IgD-negative memory B cell (primary cell): ENCODE results near the gene KANK3. TPM values are rescaled to one million over a fixed set of nuclear protein-coding genes. Genes with fewer than 3 reads are reported as not detected.
"Not testable (repeated sequence)": the region's sequence is repeated elsewhere in the genome, so short reads cannot be mapped to it uniquely, and the experiment has no call there.

Experiments
- H3K27ac Mint-ChIP-seq, 3 donors: one replicate each; pipeline ENCODE4 v1.8.0; 2020 to 2022; ENCODE audit warnings: mild to moderate bottlenecking in 3 of 3, mixed read lengths in 3 of 3, moderate library complexity in 1 of 3
- H3K27me3 Mint-ChIP-seq: one replicate; pipeline ENCODE4 v1.8.0; 2021; ENCODE audit warnings: mixed read lengths
- H3K36me3 Mint-ChIP-seq: one replicate; pipeline ENCODE4 v1.8.0; 2020; ENCODE audit warnings: mild to moderate bottlenecking, mixed read lengths
- H3K4me1 Mint-ChIP-seq, 3 donors: one replicate each; pipeline ENCODE4 v1.8.0; 2020 to 2022; ENCODE audit warnings: mixed read lengths in 3 of 3, mild to moderate bottlenecking in 1 of 3
- H3K4me3 Mint-ChIP-seq, 4 donors: one replicate each; pipeline ENCODE4 v1.8.0; 2020 to 2022; ENCODE audit warnings: mild to moderate bottlenecking in 4 of 4, mixed read lengths in 4 of 4, moderate library complexity in 3 of 4
- H3K9me3 Mint-ChIP-seq, 3 donors: one replicate each; pipeline ENCODE4 v1.8.0; 2020 to 2021; ENCODE audit warnings: mixed read lengths in 3 of 3, mild to moderate bottlenecking in 1 of 3
- polyA plus RNA-seq: library from polyadenylated mRNA; unstranded; fragments of 300-500 nt; fragmentation: Illumina TruSeq; gene quantifications from one replicate; pipeline ENCODE4 v1.2.3, GENCODE V29; 2021

KANK3 gene
- polyA plus RNA-seq, result not detected

DNA sequence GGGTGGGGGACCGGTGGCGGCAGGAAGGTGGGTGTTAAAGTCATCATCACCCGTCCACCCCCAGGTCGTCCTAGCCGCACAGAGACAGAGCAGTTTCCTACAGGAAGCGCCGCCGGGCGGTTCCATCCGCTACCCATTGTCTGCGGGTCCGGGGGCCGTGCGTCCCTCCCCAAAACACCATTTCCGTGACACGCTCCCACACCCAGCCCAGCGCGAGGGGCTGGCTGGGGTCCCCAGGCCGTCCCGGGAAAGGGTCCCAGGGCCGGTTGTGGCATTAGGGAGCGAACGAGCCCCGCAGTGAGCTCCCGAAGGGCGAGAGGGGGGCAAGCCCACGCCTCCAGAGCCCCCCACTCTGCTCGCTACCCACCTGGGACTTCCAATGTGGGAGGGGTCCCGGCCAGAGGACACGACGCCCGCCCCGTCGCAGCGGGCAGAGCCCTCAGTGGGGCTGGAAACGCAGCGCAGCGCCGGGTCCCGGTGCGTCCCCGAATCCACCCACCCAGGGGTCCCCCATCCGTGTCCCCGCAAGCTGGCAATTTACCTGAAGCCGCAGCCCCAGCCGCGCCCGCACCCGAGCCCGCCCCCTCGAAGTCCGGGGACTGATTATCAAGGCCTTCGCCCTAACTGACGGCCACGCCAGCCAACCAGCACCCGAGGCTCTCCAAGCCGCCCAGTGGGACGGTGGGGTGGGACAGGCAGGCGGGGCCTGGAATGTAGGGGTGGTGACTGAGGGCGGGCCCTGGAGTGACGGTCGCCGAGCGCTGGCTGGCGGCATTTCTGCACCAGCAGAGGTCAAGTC lies at the start of gene KANK3:
Gene KANK3 (minus strand): TSS at position 579 of the 799 bp plus-strand sequence. CDS start 5,434 bp downstream, outside the sequence.
- Mint-ChIP-seq H3K36me3 (peaks cover 5% of the 10 kb centered on the region), H3K4me1 (peaks cover 0 to 5% (median 0%) of the 10 kb centered on the region in 3 donors), H3K27ac (peak within 1 kb of the TSS in 2 of 3 donors; percentile 35 to 59), H3K9me3 (no peaks in the 10 kb centered on the region), H3K4me3 (peak within 1 kb of the TSS; percentile 68 to 93 (median 80)), H3K27me3 (peaks cover 36% of the 10 kb centered on the region)

DNA sequence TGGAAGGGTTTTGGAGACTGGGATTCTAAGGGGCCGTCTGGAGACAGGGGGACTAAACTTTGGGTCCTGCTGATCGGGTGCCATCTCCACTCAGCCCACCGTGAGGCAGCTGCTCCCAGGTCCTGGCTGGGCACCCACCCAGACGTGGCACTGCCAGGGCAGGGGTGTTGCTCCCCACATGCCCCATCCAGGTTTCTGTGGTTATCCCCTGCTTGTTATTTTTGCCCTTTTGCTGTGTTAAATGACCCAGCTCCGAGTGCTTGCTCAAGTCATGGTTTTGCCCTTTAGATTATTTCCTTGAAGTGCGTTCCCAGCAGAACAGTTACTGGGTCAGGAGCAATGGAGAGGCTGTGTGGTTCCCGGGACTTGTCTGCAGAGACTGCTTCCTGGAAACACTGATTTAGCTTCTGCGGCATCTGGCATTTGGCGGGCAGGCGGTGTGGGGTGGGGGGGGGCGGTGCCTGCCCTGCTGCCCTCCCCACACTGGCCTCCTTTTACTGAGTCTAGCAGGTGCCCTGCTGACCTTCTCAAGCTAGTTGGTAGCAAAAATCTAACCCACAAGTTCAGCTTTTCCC lies 49.0 kb upstream of the KANK3 start:
- H3K27me3 Mint-ChIP-seq, result no peaks in the 10 kb centered on the region
- H3K9me3 Mint-ChIP-seq, result peaks cover 0 to 2% (median 0%) of the 10 kb centered on the region in 3 donors
- H3K27ac Mint-ChIP-seq, result peak overlapping the region in 1 of 3 donors; percentile 33
- H3K36me3 Mint-ChIP-seq, result no peaks in the 10 kb centered on the region
- H3K4me3 Mint-ChIP-seq, result peak overlapping the region in 2 of 4 donors; percentile 60 to 82
- H3K4me1 Mint-ChIP-seq, result peaks cover 4 to 22% (median 21%) of the 10 kb centered on the region in 3 donors

- H3K4me3 Mint-ChIP-seq, result peak overlapping the region; percentile 75 to 98 (median 85)
- H3K9me3 Mint-ChIP-seq, result peaks cover 0 to 2% (median 0%) of the 10 kb centered on the region in 3 donors
- no peaks in the 10 kb centered on the region for H3K27me3 Mint-ChIP-seq
- peak overlapping the region in 2 of 3 donors; percentile 71 to 89 for H3K27ac Mint-ChIP-seq
- no peaks in the 10 kb centered on the region for H3K36me3 Mint-ChIP-seq
- H3K4me1 Mint-ChIP-seq, result peaks cover 4 to 17% (median 15%) of the 10 kb centered on the region in 3 donors
Measured at GRCh38 chr19:8391198-8392016, 48.3 kb upstream of the KANK3 start.

DNA sequence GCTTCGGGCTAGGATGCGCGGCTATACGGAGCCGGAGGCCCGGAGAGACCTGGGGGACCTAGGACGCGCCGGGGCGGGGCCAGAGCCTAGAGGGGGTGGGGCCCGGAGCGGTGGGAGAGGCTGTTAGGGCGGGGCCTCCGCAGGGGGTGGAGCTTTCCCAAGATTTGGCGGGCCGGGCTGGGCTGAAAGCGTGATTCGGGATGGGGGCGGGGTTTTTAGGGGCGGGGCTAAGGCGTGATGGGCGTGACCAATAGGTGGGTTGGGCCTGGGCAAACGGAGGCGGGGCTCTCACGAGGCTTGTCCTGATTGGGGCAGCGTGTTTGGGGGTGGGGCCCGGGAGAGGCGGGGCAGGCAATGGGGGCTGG lies 47.5 kb upstream of the KANK3 start:
- H3K36me3 Mint-ChIP-seq, result no peaks in the 10 kb centered on the region
- peak overlapping the region; percentile 75 to 98 (median 85) for H3K4me3 Mint-ChIP-seq
- H3K4me1 Mint-ChIP-seq, result peaks cover 4 to 12% (median 12%) of the 10 kb centered on the region in 3 donors
- peak overlapping the region; percentile 46 to 89 (median 71) for H3K27ac Mint-ChIP-seq
- no peaks in the 10 kb centered on the region for H3K9me3 Mint-ChIP-seq
- H3K27me3 Mint-ChIP-seq, result no peaks in the 10 kb centered on the region

DNA sequence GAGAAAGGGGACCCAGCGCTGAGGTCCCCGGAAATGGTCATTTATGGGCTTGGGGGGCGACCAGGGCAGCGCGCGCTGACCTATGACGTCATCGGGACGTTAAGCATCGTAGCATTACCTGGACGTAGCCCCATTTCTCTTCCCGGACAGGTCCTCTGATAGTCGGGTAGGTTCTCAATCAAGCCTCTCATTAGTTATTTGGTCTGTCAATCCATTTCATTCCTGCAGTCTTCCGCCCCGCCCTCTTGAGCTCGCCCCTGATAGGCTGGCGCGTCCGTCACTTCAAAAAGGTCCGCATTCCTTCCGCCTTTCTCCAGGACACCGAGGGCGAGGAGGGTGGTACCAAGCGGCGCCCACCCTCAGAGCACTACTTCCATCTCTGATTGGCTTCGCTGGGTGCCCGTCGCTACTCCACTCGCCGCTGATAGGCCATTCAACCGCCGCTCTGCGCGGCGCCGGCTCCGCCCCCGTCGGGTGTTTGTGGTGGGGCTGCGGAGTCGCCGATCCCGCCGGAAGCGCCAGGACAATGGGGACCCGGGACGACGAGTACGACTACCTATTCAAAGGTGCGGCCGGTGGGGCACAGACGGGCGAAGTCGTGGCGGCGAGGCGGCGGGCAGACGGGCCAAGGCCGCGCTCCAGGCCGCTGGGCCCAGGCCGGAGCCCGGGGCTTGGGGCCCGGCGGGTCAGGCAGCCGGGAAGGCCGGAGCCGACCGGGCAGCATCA lies 47.0 kb upstream of the KANK3 start, which contains the start of gene RAB11B:
Gene RAB11B (plus strand): TSS at position 470 of the 726 bp plus-strand sequence. CDS start 57 bp downstream, at position 527.
- Mint-ChIP-seq H3K36me3 (no peaks in the 10 kb centered on the region), H3K4me3 (peak within 1 kb of the TSS; percentile 82 to 99 (median 96)), H3K27me3 (no peaks in the 10 kb centered on the region), H3K9me3 (no peaks in the 10 kb centered on the region), H3K4me1 (peaks cover 4 to 12% (median 12%) of the 10 kb centered on the region in 3 donors), H3K27ac (peak within 1 kb of the TSS; percentile 71 to 97 (median 96))

DNA sequence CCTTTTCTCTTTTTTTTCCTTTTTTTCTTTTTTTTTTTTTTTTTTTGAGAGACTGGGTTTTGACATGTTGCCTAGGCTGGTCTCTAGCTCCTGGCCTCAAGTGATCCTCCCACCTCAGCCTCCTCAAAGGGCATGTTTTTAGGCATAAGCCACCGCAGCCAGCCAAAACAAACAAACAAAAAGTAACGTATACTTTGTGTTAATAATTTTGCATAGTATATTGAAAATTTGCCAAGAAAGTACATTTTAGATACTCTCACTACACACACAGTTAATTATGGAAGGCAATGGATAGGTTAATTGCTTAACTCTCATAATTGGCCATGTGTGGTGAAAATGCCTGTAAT lies 45.5 kb upstream of the KANK3 start:
- Mint-ChIP-seq H3K27ac (no peak overlapping the region), H3K27me3 (no peaks in the 10 kb centered on the region), H3K36me3 (no peaks in the 10 kb centered on the region), H3K4me1 (peaks cover 4 to 12% (median 10%) of the 10 kb centered on the region in 3 donors), H3K9me3 (no peaks in the 10 kb centered on the region), H3K4me3 (peak overlapping the region in 3 of 4 donors; percentile 17 to 48 (median 38))

GRCh38 chr19:8387688-8388611 lies 44.9 kb upstream of the KANK3 start:
- Mint-ChIP-seq H3K4me3 (peak overlapping the region in 3 of 4 donors; percentile 48 to 63 (median 52)), H3K27me3 (no peaks in the 10 kb centered on the region), H3K27ac (peak overlapping the region in 1 of 3 donors; percentile 26), H3K36me3 (no peaks in the 10 kb centered on the region), H3K9me3 (no peaks in the 10 kb centered on the region), H3K4me1 (peaks cover 1 to 12% (median 10%) of the 10 kb centered on the region in 3 donors)

DNA sequence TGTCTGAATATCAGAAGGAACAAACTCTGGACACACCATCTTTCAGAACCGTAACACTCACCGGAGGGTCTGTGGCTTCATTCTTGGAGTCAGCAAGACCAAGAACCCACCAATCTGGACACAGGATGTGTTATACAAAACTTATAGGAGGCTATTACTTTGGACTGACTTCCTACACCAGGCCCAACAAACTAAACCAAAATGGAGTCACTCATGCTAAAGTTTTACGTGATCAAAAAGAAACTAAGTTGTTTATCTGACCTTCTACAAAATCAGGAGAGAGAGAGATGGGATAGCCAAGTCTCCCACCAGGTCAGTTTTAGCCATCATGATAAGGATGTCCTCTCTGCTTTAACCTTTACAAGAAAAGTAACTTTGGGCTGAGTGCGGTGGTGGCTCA lies 43.9 kb upstream of the KANK3 start:
- H3K27me3 Mint-ChIP-seq, result no peaks in the 10 kb centered on the region
- no peaks in the 10 kb centered on the region for H3K9me3 Mint-ChIP-seq
- peak overlapping the region in 2 of 4 donors; percentile 25 to 66 for H3K4me3 Mint-ChIP-seq
- H3K4me1 Mint-ChIP-seq, result peaks cover 0 to 10% (median 9%) of the 10 kb centered on the region in 3 donors
- no peaks in the 10 kb centered on the region for H3K36me3 Mint-ChIP-seq
- H3K27ac Mint-ChIP-seq, result no peak overlapping the region

GRCh38 chr19:8386419-8386818 lies 43.4 kb upstream of the KANK3 start:
- not testable (repeated sequence) for H3K27ac Mint-ChIP-seq, H3K4me1 Mint-ChIP-seq, H3K36me3 Mint-ChIP-seq, H3K27me3 Mint-ChIP-seq, H3K9me3 Mint-ChIP-seq, H3K4me3 Mint-ChIP-seq

DNA sequence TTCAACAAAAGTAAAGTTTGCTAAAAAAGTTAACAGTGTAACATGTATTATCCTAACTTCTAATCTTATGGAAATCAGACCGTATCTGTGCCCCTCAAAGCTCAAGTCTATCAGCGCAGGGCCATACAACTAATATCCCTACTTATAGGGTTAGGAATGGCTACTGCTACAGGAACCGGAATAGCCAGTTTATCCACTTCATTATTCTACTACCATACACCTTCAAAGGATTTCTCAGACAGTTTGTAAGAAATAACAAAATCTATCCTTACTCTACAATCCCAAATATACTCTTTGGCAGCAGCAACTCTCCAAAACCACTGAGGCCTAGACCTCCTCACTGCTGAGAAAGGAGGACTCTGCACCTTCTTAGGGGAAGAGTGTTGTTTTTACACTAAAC lies 42.5 kb upstream of the KANK3 start:
- not testable (repeated sequence) for H3K36me3 Mint-ChIP-seq, H3K9me3 Mint-ChIP-seq, H3K4me3 Mint-ChIP-seq

GRCh38 chr19:8385103-8385502 lies 42.0 kb upstream of the KANK3 start:
- not testable (repeated sequence) for H3K27ac Mint-ChIP-seq, H3K36me3 Mint-ChIP-seq, H3K9me3 Mint-ChIP-seq

More for the DNA sequence above, 42.5 kb upstream of the KANK3 start:
- not testable (repeated sequence) for H3K27me3 Mint-ChIP-seq, H3K27ac Mint-ChIP-seq, H3K4me1 Mint-ChIP-seq

DNA sequence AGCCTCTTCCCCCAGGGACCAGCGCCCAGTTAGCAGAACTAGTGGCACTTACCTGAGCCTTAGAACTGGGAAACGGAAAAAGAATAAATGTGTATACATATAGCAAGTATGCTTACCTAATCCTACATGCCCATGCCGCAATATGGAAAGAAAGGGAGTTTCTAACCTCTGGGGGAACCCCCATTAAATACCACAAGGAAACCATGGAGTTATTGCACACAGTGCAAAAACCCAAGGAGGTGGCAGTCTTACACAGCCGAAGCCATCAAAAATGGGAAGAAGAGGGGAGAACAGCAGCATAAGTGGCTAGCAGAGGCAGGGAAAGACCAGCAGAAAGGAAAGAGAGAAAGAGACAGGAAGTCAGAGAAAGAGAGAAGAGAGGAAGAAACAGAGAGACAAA lies 41.5 kb upstream of the KANK3 start:
- H3K4me3 Mint-ChIP-seq, H3K9me3 Mint-ChIP-seq: not testable (repeated sequence)

More at GRCh38 chr19:8385103-8385502, 42.0 kb upstream of the KANK3 start:
- not testable (repeated sequence) for H3K4me1 Mint-ChIP-seq, H3K4me3 Mint-ChIP-seq, H3K27me3 Mint-ChIP-seq

GRCh38 chr19:8379156-8379891 lies 36.3 kb upstream of the KANK3 start:
- not testable (repeated sequence) for H3K4me1 Mint-ChIP-seq, H3K27me3 Mint-ChIP-seq, H3K4me3 Mint-ChIP-seq, H3K9me3 Mint-ChIP-seq, H3K36me3 Mint-ChIP-seq, H3K27ac Mint-ChIP-seq

More for the DNA sequence above, 41.5 kb upstream of the KANK3 start:
- H3K4me1 Mint-ChIP-seq, H3K27me3 Mint-ChIP-seq, H3K27ac Mint-ChIP-seq, H3K36me3 Mint-ChIP-seq: not testable (repeated sequence)
